WTC11 (cell line): ENCODE results near the gene MARS1. TPM values are rescaled to one million over a fixed set of nuclear protein-coding genes. Genes with fewer than 3 reads are reported as not detected.

Experiments used
- ATAC-seq: fragments of 200-7000 bp; cut with Tn5 transposase; 2 replicates; pipeline ENCODE4 v1.10.0; 2021; ENCODE audit warnings: mild to moderate bottlenecking, moderate library complexity
- CTCF ChIA-PET: fragments of 300-600 bp; sonication (Branson Sonifier 250); formaldehyde crosslinking; loops from one replicate; lab custom pipeline; 2021; ENCODE audit warnings: antibody characterized with exemption; lab: Charles Lee
- POLR2A ChIA-PET: fragments of 350-600 bp; sonication (Branson Sonifier 250); formaldehyde crosslinking; loops from one replicate; lab custom pipeline; 2021; ENCODE audit warnings: antibody characterized with exemption; lab: Charles Lee
- DNase-seq: peaks from one replicate; pipeline ENCODE4 v3.0.0; 2021; ENCODE audit warnings: low spot score
- H3K27ac Mint-ChIP-seq: 2 replicates; pipeline ENCODE4 v1.8.0; 2021; ENCODE audit warnings: mixed read lengths
- H3K27me3 Mint-ChIP-seq: 2 replicates; pipeline ENCODE4 v1.8.0; 2021; ENCODE audit warnings: low read depth, mild to moderate bottlenecking, moderate library complexity, mixed read lengths
- H3K36me3 Mint-ChIP-seq: 2 replicates; pipeline ENCODE4 v1.8.0; 2021; ENCODE audit warnings: mixed read lengths
- H3K4me1 Mint-ChIP-seq: 2 replicates; pipeline ENCODE4 v1.8.0; 2022; ENCODE audit warnings: mixed read lengths
- H3K4me3 Mint-ChIP-seq: 2 replicates; pipeline ENCODE4 v1.8.0; 2021; ENCODE audit warnings: mild to moderate bottlenecking, moderate library complexity, mixed read lengths
- H3K9me3 Mint-ChIP-seq: 2 replicates; pipeline ENCODE4 v1.8.0; 2021; ENCODE audit warnings: mixed read lengths
- CBFB ChIP-seq: sonication (generic); formaldehyde crosslinking; IDR thresholded peaks from 2 replicates; pipeline ENCODE4 v1.8.1; 2022; ENCODE audit warnings: mild to moderate bottlenecking, low read depth, missing genetic modification reagents
- CREB1 ChIP-seq: sonication (generic); formaldehyde crosslinking; IDR thresholded peaks from 2 replicates; pipeline ENCODE4 v1.8.0; 2023; ENCODE audit warnings: mild to moderate bottlenecking, missing genetic modification reagents
- FOXK1 ChIP-seq: sonication (generic); formaldehyde crosslinking; IDR thresholded peaks from 2 replicates; pipeline ENCODE4 v1.8.0; 2022; ENCODE audit warnings: mild to moderate bottlenecking, moderate library complexity, missing genetic modification reagents
- GABPB1 ChIP-seq: sonication (generic); formaldehyde crosslinking; IDR thresholded peaks from 2 replicates; pipeline ENCODE4 v1.8.1; 2023; ENCODE audit warnings: mild to moderate bottlenecking, missing genetic modification reagents
- IRF2 ChIP-seq: sonication (generic); formaldehyde crosslinking; IDR thresholded peaks from 2 replicates; pipeline ENCODE4 v1.8.0; 2022; ENCODE audit warnings: low read depth, missing genetic modification reagents, borderline replicate concordance
- MYBL2 ChIP-seq: sonication (generic); formaldehyde crosslinking; IDR thresholded peaks from 2 replicates; pipeline ENCODE4 v1.8.1; 2023; ENCODE audit warnings: mild to moderate bottlenecking, moderate library complexity, missing genetic modification reagents
- NFYB ChIP-seq: sonication (generic); formaldehyde crosslinking; conservative IDR thresholded peaks from 2 replicates; pipeline ENCODE4 v1.8.0; 2022; ENCODE audit warnings: low read depth, missing genetic modification reagents
- PRRX2 ChIP-seq: fragments of 250-450 bp; sonication (Bioruptor Pico); IDR thresholded peaks from 2 replicates; pipeline ENCODE4 v1.8.0; 2021; ENCODE audit warnings: mild to moderate bottlenecking
- SMAD3 ChIP-seq: sonication (generic); formaldehyde crosslinking; IDR thresholded peaks from 2 replicates; pipeline ENCODE4 v1.8.0; 2022; ENCODE audit warnings: missing genetic modification reagents, mild to moderate bottlenecking, borderline replicate concordance
- TCF7 ChIP-seq: sonication (generic); formaldehyde crosslinking; IDR thresholded peaks from 2 replicates; pipeline ENCODE4 v1.8.0; 2022; ENCODE audit warnings: mild to moderate bottlenecking, low read depth, missing genetic modification reagents, moderate library complexity
- ZNF138 ChIP-seq: sonication (generic); formaldehyde crosslinking; conservative IDR thresholded peaks from 2 replicates; pipeline ENCODE4 v1.8.1; 2022; ENCODE audit warnings: mild to moderate bottlenecking, moderate library complexity, missing genetic modification reagents
- ZNF396 ChIP-seq: fragments of 250-450 bp; sonication (Bioruptor Pico); IDR thresholded peaks from 2 replicates; pipeline ENCODE4 v1.8.0; 2021; ENCODE audit warnings: mild to moderate bottlenecking, moderate library complexity, borderline replicate concordance
- total RNA-seq: library from RNA; stranded (reverse); gene quantifications from 3 replicates; pipeline ENCODE4 v1.2.3, GENCODE V29; 2021
- TF ChIP-seq, protein P1 (sequence below): sonication (generic); formaldehyde crosslinking; IDR thresholded peaks from 2 replicates; pipeline ENCODE4 v1.8.1; 2023; ENCODE audit warnings: mild to moderate bottlenecking, missing genetic modification reagents, moderate library complexity
- TF ChIP-seq, protein P2 (sequence below): fragments of 250-450 bp; sonication (Bioruptor Pico); IDR thresholded peaks from 2 replicates; pipeline ENCODE4 v1.9.0; 2021; ENCODE audit warnings: mild to moderate bottlenecking
- TF ChIP-seq, protein P3 (sequence below): fragments of 200-600 bp; IDR thresholded peaks from 2 replicates; pipeline ENCODE4 v1.8.0; 2022; ENCODE audit warnings: antibody characterized with exemption
- TF ChIP-seq, protein P4 (sequence below): fragments of 250-450 bp; sonication (Bioruptor Pico); IDR thresholded peaks from 2 replicates; pipeline ENCODE4 v2.1.2; 2022; ENCODE audit warnings: mild to moderate bottlenecking, moderate library complexity
- TF ChIP-seq, protein P5 (sequence below): sonication (generic); formaldehyde crosslinking; IDR thresholded peaks from 2 replicates; pipeline ENCODE4 v1.8.0; 2023; ENCODE audit warnings: missing genetic modification reagents, mild to moderate bottlenecking, borderline replicate concordance
- TF ChIP-seq, protein P6 (sequence below): sonication (generic); formaldehyde crosslinking; conservative IDR thresholded peaks from 2 replicates; pipeline ENCODE4 v1.8.1; 2022; ENCODE audit warnings: mild to moderate bottlenecking, missing genetic modification reagents
- TF ChIP-seq, protein P7 (sequence below): sonication (generic); formaldehyde crosslinking; IDR thresholded peaks from 2 replicates; pipeline ENCODE4 v1.8.1; 2023; ENCODE audit warnings: mild to moderate bottlenecking, missing genetic modification reagents

MARS1 gene
- total RNA-seq, 1 experiment from 2014 or later = 367 TPM

DNA sequence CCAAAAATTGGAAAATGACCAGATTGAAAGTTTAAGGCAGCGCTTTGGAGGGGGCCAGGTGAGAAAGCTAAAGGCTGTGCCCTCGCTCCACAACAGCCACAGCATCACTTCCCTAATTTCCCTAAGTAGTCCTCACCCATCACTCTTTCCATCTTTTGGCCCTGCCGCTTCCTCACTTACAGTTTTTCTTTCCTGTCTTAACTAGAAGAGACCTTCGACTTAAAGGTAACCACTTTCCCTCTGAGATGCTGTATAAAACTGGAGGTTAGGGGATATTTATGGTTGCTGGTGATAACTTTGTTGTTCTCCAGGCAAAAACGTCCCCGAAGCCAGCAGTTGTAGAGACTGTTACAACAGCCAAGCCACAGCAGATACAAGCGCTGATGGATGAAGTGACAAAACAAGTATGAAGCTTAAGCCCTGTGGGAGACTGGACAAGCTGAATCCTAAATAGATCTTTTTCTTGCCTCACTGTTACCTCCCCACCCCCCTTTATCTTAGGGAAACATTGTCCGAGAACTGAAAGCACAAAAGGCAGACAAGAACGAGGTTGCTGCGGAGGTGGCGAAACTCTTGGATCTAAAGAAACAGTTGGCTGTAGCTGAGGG is 28.2 kb downstream of the MARS1 start:
- Mint-ChIP-seq H3K4me3 (no peak overlapping the region), H3K27me3 (no peaks in the 10 kb centered on the region), H3K4me1 (peaks cover 15% of the 10 kb centered on the region), H3K27ac (no peak overlapping the region)
- POLR2A ChIA-PET = interaction anchor here (0.5 to 1.2 kb wide), 4 partner anchors 12 to 57 kb away, joined by 3 to 4 read pairs (median 3); partner anchors contain the start of gene GLI1
- TF ChIP-seq, protein P1, sequence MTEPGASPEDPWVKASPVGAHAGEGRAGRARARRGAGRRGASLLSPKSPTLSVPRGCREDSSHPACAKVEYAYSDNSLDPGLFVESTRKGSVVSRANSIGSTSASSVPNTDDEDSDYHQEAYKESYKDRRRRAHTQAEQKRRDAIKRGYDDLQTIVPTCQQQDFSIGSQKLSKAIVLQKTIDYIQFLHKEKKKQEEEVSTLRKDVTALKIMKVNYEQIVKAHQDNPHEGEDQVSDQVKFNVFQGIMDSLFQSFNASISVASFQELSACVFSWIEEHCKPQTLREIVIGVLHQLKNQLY (CRISPR knock-in tag) = no peak
- no peak for TF ChIP-seq CREB1
- no peak for TF ChIP-seq MYBL2 (CRISPR knock-in tag)
- TF ChIP-seq, protein P2, sequence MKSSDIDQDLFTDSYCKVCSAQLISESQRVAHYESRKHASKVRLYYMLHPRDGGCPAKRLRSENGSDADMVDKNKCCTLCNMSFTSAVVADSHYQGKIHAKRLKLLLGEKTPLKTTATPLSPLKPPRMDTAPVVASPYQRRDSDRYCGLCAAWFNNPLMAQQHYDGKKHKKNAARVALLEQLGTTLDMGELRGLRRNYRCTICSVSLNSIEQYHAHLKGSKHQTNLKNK (CRISPR knock-in tag) = no peak
- TF ChIP-seq ZNF138 (CRISPR knock-in tag) = no peak
- TF ChIP-seq, protein P3, sequence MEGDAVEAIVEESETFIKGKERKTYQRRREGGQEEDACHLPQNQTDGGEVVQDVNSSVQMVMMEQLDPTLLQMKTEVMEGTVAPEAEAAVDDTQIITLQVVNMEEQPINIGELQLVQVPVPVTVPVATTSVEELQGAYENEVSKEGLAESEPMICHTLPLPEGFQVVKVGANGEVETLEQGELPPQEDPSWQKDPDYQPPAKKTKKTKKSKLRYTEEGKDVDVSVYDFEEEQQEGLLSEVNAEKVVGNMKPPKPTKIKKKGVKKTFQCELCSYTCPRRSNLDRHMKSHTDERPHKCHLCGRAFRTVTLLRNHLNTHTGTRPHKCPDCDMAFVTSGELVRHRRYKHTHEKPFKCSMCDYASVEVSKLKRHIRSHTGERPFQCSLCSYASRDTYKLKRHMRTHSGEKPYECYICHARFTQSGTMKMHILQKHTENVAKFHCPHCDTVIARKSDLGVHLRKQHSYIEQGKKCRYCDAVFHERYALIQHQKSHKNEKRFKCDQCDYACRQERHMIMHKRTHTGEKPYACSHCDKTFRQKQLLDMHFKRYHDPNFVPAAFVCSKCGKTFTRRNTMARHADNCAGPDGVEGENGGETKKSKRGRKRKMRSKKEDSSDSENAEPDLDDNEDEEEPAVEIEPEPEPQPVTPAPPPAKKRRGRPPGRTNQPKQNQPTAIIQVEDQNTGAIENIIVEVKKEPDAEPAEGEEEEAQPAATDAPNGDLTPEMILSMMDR = no peak
- no peak for TF ChIP-seq ZNF396 (CRISPR knock-in tag)
- no peak for TF ChIP-seq FOXK1
- TF ChIP-seq, protein P4, sequence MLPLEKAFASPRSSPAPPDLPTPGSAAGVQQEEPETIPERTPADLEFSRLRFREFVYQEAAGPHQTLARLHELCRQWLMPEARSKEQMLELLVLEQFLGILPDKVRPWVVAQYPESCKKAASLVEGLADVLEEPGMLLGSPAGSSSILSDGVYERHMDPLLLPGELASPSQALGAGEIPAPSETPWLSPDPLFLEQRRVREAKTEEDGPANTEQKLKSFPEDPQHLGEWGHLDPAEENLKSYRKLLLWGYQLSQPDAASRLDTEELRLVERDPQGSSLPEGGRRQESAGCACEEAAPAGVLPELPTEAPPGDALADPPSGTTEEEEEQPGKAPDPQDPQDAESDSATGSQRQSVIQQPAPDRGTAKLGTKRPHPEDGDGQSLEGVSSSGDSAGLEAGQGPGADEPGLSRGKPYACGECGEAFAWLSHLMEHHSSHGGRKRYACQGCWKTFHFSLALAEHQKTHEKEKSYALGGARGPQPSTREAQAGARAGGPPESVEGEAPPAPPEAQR = no peak
- no peak for TF ChIP-seq SMAD3
- TF ChIP-seq, protein P5, sequence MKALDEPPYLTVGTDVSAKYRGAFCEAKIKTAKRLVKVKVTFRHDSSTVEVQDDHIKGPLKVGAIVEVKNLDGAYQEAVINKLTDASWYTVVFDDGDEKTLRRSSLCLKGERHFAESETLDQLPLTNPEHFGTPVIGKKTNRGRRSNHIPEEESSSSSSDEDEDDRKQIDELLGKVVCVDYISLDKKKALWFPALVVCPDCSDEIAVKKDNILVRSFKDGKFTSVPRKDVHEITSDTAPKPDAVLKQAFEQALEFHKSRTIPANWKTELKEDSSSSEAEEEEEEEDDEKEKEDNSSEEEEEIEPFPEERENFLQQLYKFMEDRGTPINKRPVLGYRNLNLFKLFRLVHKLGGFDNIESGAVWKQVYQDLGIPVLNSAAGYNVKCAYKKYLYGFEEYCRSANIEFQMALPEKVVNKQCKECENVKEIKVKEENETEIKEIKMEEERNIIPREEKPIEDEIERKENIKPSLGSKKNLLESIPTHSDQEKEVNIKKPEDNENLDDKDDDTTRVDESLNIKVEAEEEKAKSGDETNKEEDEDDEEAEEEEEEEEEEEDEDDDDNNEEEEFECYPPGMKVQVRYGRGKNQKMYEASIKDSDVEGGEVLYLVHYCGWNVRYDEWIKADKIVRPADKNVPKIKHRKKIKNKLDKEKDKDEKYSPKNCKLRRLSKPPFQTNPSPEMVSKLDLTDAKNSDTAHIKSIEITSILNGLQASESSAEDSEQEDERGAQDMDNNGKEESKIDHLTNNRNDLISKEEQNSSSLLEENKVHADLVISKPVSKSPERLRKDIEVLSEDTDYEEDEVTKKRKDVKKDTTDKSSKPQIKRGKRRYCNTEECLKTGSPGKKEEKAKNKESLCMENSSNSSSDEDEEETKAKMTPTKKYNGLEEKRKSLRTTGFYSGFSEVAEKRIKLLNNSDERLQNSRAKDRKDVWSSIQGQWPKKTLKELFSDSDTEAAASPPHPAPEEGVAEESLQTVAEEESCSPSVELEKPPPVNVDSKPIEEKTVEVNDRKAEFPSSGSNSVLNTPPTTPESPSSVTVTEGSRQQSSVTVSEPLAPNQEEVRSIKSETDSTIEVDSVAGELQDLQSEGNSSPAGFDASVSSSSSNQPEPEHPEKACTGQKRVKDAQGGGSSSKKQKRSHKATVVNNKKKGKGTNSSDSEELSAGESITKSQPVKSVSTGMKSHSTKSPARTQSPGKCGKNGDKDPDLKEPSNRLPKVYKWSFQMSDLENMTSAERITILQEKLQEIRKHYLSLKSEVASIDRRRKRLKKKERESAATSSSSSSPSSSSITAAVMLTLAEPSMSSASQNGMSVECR (CRISPR knock-in tag) = no peak
- no peak for TF ChIP-seq GABPB1 (CRISPR knock-in tag)
- TF ChIP-seq PRRX2 (CRISPR knock-in tag) = no peak; the same call in 1 of the 2 replicates
- TF ChIP-seq NFYB (CRISPR knock-in tag) = no peak
- TF ChIP-seq, protein P6, sequence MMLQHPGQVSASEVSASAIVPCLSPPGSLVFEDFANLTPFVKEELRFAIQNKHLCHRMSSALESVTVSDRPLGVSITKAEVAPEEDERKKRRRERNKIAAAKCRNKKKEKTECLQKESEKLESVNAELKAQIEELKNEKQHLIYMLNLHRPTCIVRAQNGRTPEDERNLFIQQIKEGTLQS (CRISPR knock-in tag) = no peak
- TF ChIP-seq IRF2 = no peak
- no peak for TF ChIP-seq TCF7 (CRISPR knock-in tag)
- TF ChIP-seq CBFB (CRISPR knock-in tag) = no peak
- TF ChIP-seq, protein P7, sequence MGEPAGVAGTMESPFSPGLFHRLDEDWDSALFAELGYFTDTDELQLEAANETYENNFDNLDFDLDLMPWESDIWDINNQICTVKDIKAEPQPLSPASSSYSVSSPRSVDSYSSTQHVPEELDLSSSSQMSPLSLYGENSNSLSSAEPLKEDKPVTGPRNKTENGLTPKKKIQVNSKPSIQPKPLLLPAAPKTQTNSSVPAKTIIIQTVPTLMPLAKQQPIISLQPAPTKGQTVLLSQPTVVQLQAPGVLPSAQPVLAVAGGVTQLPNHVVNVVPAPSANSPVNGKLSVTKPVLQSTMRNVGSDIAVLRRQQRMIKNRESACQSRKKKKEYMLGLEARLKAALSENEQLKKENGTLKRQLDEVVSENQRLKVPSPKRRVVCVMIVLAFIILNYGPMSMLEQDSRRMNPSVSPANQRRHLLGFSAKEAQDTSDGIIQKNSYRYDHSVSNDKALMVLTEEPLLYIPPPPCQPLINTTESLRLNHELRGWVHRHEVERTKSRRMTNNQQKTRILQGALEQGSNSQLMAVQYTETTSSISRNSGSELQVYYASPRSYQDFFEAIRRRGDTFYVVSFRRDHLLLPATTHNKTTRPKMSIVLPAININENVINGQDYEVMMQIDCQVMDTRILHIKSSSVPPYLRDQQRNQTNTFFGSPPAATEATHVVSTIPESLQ (CRISPR knock-in tag) = no peak
- TF ChIP-seq, all 79 proteins: peak for 0
- Mint-ChIP-seq H3K36me3 (peaks cover 73% of the 10 kb centered on the region), H3K9me3 (no peaks in the 10 kb centered on the region)
- ATAC-seq (no peak), DNase-seq (no peak)
- CTCF ChIA-PET = no interaction called here
